Measurements from ENCODE around the gene RCAN3. TPM values are rescaled to one million over a fixed set of nuclear protein-coding genes. Genes with fewer than 3 reads are reported as not detected.

Gene RCAN3
- total RNA-seq, 1 donor from 2014 or later, result 11.3 TPM

- TF ChIP-seq, protein P1, sequence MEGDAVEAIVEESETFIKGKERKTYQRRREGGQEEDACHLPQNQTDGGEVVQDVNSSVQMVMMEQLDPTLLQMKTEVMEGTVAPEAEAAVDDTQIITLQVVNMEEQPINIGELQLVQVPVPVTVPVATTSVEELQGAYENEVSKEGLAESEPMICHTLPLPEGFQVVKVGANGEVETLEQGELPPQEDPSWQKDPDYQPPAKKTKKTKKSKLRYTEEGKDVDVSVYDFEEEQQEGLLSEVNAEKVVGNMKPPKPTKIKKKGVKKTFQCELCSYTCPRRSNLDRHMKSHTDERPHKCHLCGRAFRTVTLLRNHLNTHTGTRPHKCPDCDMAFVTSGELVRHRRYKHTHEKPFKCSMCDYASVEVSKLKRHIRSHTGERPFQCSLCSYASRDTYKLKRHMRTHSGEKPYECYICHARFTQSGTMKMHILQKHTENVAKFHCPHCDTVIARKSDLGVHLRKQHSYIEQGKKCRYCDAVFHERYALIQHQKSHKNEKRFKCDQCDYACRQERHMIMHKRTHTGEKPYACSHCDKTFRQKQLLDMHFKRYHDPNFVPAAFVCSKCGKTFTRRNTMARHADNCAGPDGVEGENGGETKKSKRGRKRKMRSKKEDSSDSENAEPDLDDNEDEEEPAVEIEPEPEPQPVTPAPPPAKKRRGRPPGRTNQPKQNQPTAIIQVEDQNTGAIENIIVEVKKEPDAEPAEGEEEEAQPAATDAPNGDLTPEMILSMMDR (IDR thresholded peaks at IDR 0.05), result no peak
- Histone ChIP-seq H3K4me3 (no peak overlapping the region), H3K4me1 (no peaks in the 10 kb centered on the region), H3K9me3 (no peaks in the 10 kb centered on the region), H3K36me3 (no peaks in the 10 kb centered on the region), H3K27ac (peak overlapping the region; percentile 79), H3K27me3 (no peaks in the 10 kb centered on the region)
- intact Hi-C loops (cut with DNase I), result no loop called here
- DNase-seq (peak; percentile 86), ATAC-seq (peak; percentile 95)
Observed at GRCh38 chr1:24567792-24568388, 65.3 kb downstream of the RCAN3 start.

GRCh38 chr1:24568475-24568874 is 65.8 kb downstream of the RCAN3 start:
- no peaks in the 10 kb centered on the region for H3K27me3 ChIP-seq
- TF ChIP-seq, protein P1 (IDR thresholded peaks at IDR 0.05), result no peak
- H3K4me3 ChIP-seq, result no peak overlapping the region
- H3K27ac ChIP-seq, result peak overlapping the region; percentile 79
- no peaks in the 10 kb centered on the region for H3K4me1 ChIP-seq
- ATAC-seq, result no peak
- H3K9me3 ChIP-seq, result no peaks in the 10 kb centered on the region
- intact Hi-C loops (cut with DNase I), result no loop called here
- DNase-seq, result no peak
- H3K36me3 ChIP-seq, result no peaks in the 10 kb centered on the region

GRCh38 chr1:24570265-24571125 is 67.9 kb downstream of the RCAN3 start:
- Histone ChIP-seq H3K4me3 (no peak overlapping the region), H3K36me3 (no peaks in the 10 kb centered on the region), H3K27ac (no peak overlapping the region), H3K27me3 (no peaks in the 10 kb centered on the region), H3K9me3 (no peaks in the 10 kb centered on the region), H3K4me1 (no peaks in the 10 kb centered on the region)
- no peak for DNase-seq
- intact Hi-C loops (cut with DNase I), result no loop called here
- no peak for ATAC-seq
- TF ChIP-seq, protein P1 (IDR thresholded peaks at IDR 0.05), result no peak

GRCh38 chr1:24572301-24572700 is 69.7 kb downstream of the RCAN3 start:
- H3K9me3 ChIP-seq, result no peaks in the 10 kb centered on the region
- no peak for ATAC-seq
- no peak overlapping the region for H3K27ac ChIP-seq
- intact Hi-C loops (cut with DNase I), result no loop called here
- no peaks in the 10 kb centered on the region for H3K4me1 ChIP-seq
- no peaks in the 10 kb centered on the region for H3K36me3 ChIP-seq
- H3K4me3 ChIP-seq, result no peak overlapping the region
- no peak for DNase-seq
- TF ChIP-seq, protein P1 (IDR thresholded peaks at IDR 0.05), result no peak
- H3K27me3 ChIP-seq, result no peaks in the 10 kb centered on the region

DNA sequence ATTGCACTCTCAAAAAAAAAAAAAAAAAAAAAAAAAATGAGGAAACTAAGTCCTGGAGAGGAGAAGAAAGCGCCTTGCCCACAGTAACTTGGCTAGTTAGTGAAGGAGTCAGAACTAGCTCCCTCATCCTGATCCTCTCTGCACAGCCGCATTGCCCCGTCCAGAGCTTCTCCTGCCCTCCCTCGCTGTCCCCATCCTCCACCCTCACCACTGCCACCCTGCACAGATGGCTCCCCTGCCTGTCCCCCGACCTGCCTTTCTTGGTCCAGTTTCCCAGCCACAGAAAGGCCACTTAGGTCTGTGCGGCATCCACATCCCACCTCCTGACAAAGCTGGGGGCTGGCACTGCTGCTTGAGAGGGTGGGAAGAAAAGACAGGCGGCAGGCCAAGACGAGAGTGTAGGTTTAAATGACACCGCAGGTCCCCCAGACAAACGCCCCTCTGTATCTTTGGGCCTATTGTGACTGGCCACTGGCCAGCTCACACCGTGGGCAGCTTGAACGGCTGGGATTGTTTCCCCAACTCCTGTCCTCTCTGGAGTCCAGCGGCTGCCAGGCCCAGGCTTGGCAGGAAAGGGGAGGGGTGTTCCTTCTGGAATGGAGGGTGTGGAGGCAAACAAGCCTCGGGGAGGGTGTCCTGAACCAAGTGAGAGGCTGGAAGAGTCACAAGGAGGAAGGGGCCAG is 73.4 kb downstream of the RCAN3 start:
- DNase-seq, result peak; percentile 75

More for the DNA sequence above, 73.4 kb downstream of the RCAN3 start:
- Histone ChIP-seq H3K4me3 (no peak overlapping the region), H3K9me3 (no peaks in the 10 kb centered on the region), H3K27me3 (no peaks in the 10 kb centered on the region), H3K4me1 (no peaks in the 10 kb centered on the region), H3K36me3 (no peaks in the 10 kb centered on the region), H3K27ac (no peak overlapping the region)
- intact Hi-C loops (cut with DNase I), result no loop called here
- TF ChIP-seq, protein P1 (IDR thresholded peaks at IDR 0.05), result no peak
- peak; percentile 69 for ATAC-seq

All from upper lobe of right lung (tissue), 1 donor.